ENCODE data around the gene PBX2.

- TF ChIP-seq SUZ12 (IDR thresholded peaks at IDR 0.05; ENCODE audit: extremely low read depth, insufficient read depth, insufficient read length): no peak
- no peak for TF ChIP-seq YY1 (IDR thresholded peaks at IDR 0.05; ENCODE audit: insufficient read depth, insufficient read length)
Observed at GRCh38 chr6:32181148-32181702, 8.8 kb downstream of the PBX2 start.
